ENCODE data around the gene KIAA0232.
"Not testable (repeated sequence)": the region's sequence is repeated elsewhere in the genome, so short reads cannot be mapped to it uniquely, and the experiment has no call there.

The KIAA0232 gene

GRCh38 chr4:6909113-6909969, 126.8 kb downstream of the KIAA0232 start, which contains the start of gene TBC1D14:
TBC1D14 (plus strand) TSS chr4:6909826; CDS start chr4:6923390, 13,564 bp downstream.
- DNase-seq (ENCODE audit: low read depth) = peak; percentile 96
- Histone ChIP-seq H3K27me3 (replicated peaks; ENCODE audit: control insufficient read depth, insufficient read depth, low read length) (peaks cover 24% of the 10 kb centered on the region), H3K36me3 (ENCODE audit: control insufficient read depth, insufficient read depth, low read length, severe bottlenecking) (no peaks in the 10 kb centered on the region), H3K4me3 (ENCODE audit: low read length) (peak within 1 kb of the TSS; percentile 94), H3K9ac (ENCODE audit: low read length) (peak within 1 kb of the TSS; percentile 90), H3K9me3 (ENCODE audit: control insufficient read depth, low read length) (no peaks in the 10 kb centered on the region), H3K4me1 (ENCODE audit: control insufficient read depth, insufficient read depth, low read length) (peaks cover 15% of the 10 kb centered on the region)

GRCh38 chr4:6909970-6910339, 127.4 kb downstream of the KIAA0232 start:
- H3K36me3 ChIP-seq (ENCODE audit: control insufficient read depth, insufficient read depth, low read length, severe bottlenecking) = no peaks in the 10 kb centered on the region
- H3K4me3 ChIP-seq (ENCODE audit: low read length) = peak overlapping the region; percentile 94
- H3K9ac ChIP-seq (ENCODE audit: low read length) = peak overlapping the region; percentile 90
- peaks cover 24% of the 10 kb centered on the region for H3K27me3 ChIP-seq (replicated peaks; ENCODE audit: control insufficient read depth, insufficient read depth, low read length)
- H3K9me3 ChIP-seq (ENCODE audit: control insufficient read depth, low read length) = no peaks in the 10 kb centered on the region
- H3K4me1 ChIP-seq (ENCODE audit: control insufficient read depth, insufficient read depth, low read length) = peaks cover 15% of the 10 kb centered on the region
- peak; percentile 67 for DNase-seq (ENCODE audit: low read depth)

- DNase-seq (ENCODE audit: low read depth) = peak; percentile 10
- H3K27me3 ChIP-seq (replicated peaks; ENCODE audit: control insufficient read depth, insufficient read depth, low read length) = peaks cover 20% of the 10 kb centered on the region
- H3K9me3 ChIP-seq (ENCODE audit: control insufficient read depth, low read length) = no peaks in the 10 kb centered on the region
- peaks cover 15% of the 10 kb centered on the region for H3K4me1 ChIP-seq (ENCODE audit: control insufficient read depth, insufficient read depth, low read length)
- H3K36me3 ChIP-seq (ENCODE audit: control insufficient read depth, insufficient read depth, low read length, severe bottlenecking) = no peaks in the 10 kb centered on the region
- H3K9ac ChIP-seq (ENCODE audit: low read length) = peak overlapping the region; percentile 90
- H3K4me3 ChIP-seq (ENCODE audit: low read length) = peak overlapping the region; percentile 94
Observed at GRCh38 chr4:6910340-6910959, 127.9 kb downstream of the KIAA0232 start.

GRCh38 chr4:6910960-6911874, 128.7 kb downstream of the KIAA0232 start:
- Histone ChIP-seq H3K27me3 (replicated peaks; ENCODE audit: control insufficient read depth, insufficient read depth, low read length) (peaks cover 13% of the 10 kb centered on the region), H3K9me3 (ENCODE audit: control insufficient read depth, low read length) (no peaks in the 10 kb centered on the region), H3K9ac (ENCODE audit: low read length) (no peak overlapping the region), H3K4me1 (ENCODE audit: control insufficient read depth, insufficient read depth, low read length) (peaks cover 15% of the 10 kb centered on the region), H3K36me3 (ENCODE audit: control insufficient read depth, insufficient read depth, low read length, severe bottlenecking) (no peaks in the 10 kb centered on the region), H3K4me3 (ENCODE audit: low read length) (peak overlapping the region; percentile 94)
- DNase-seq (ENCODE audit: low read depth) = no peak

- peaks cover 15% of the 10 kb centered on the region for H3K4me1 ChIP-seq (ENCODE audit: control insufficient read depth, insufficient read depth, low read length)
- H3K36me3 ChIP-seq (ENCODE audit: control insufficient read depth, insufficient read depth, low read length, severe bottlenecking); H3K9me3 ChIP-seq (ENCODE audit: control insufficient read depth, low read length); DNase-seq (ENCODE audit: low read depth); H3K4me3 ChIP-seq (ENCODE audit: low read length); H3K27me3 ChIP-seq (replicated peaks; ENCODE audit: control insufficient read depth, insufficient read depth, low read length); H3K9ac ChIP-seq (ENCODE audit: low read length): not testable (repeated sequence)
Observed at GRCh38 chr4:6911917-6912316, 129.4 kb downstream of the KIAA0232 start.

GRCh38 chr4:6912441-6912840, 129.9 kb downstream of the KIAA0232 start:
- H3K36me3 ChIP-seq (ENCODE audit: control insufficient read depth, insufficient read depth, low read length, severe bottlenecking) = no peaks in the 10 kb centered on the region
- H3K9me3 ChIP-seq (ENCODE audit: control insufficient read depth, low read length) = no peaks in the 10 kb centered on the region
- no peak overlapping the region for H3K4me3 ChIP-seq (ENCODE audit: low read length)
- no peak overlapping the region for H3K9ac ChIP-seq (ENCODE audit: low read length)
- H3K4me1 ChIP-seq (ENCODE audit: control insufficient read depth, insufficient read depth, low read length) = peaks cover 15% of the 10 kb centered on the region
- DNase-seq (ENCODE audit: low read depth) = no peak
- H3K27me3 ChIP-seq (replicated peaks; ENCODE audit: control insufficient read depth, insufficient read depth, low read length) = peaks cover 3% of the 10 kb centered on the region

- no peak for DNase-seq (ENCODE audit: low read depth)
- Histone ChIP-seq H3K36me3 (ENCODE audit: control insufficient read depth, insufficient read depth, low read length, severe bottlenecking) (no peaks in the 10 kb centered on the region), H3K27me3 (replicated peaks; ENCODE audit: control insufficient read depth, insufficient read depth, low read length) (no peaks in the 10 kb centered on the region), H3K4me3 (ENCODE audit: low read length) (no peak overlapping the region), H3K9ac (ENCODE audit: low read length) (no peak overlapping the region), H3K9me3 (ENCODE audit: control insufficient read depth, low read length) (no peaks in the 10 kb centered on the region), H3K4me1 (ENCODE audit: control insufficient read depth, insufficient read depth, low read length) (peaks cover 12% of the 10 kb centered on the region)
Observed at GRCh38 chr4:6913350-6913905, 130.9 kb downstream of the KIAA0232 start.

GRCh38 chr4:6914448-6914847, 131.9 kb downstream of the KIAA0232 start:
- Histone ChIP-seq H3K9me3 (ENCODE audit: control insufficient read depth, low read length) (no peaks in the 10 kb centered on the region), H3K4me1 (ENCODE audit: control insufficient read depth, insufficient read depth, low read length) (peaks cover 6% of the 10 kb centered on the region), H3K9ac (ENCODE audit: low read length) (no peak overlapping the region), H3K4me3 (ENCODE audit: low read length) (no peak overlapping the region), H3K27me3 (replicated peaks; ENCODE audit: control insufficient read depth, insufficient read depth, low read length) (no peaks in the 10 kb centered on the region), H3K36me3 (ENCODE audit: control insufficient read depth, insufficient read depth, low read length, severe bottlenecking) (no peaks in the 10 kb centered on the region)
- DNase-seq (ENCODE audit: low read depth) = no peak

- no peak for DNase-seq (ENCODE audit: low read depth)
- H3K36me3 ChIP-seq (ENCODE audit: control insufficient read depth, insufficient read depth, low read length, severe bottlenecking) = no peaks in the 10 kb centered on the region
- H3K27me3 ChIP-seq (replicated peaks; ENCODE audit: control insufficient read depth, insufficient read depth, low read length) = no peaks in the 10 kb centered on the region
- peaks cover 6% of the 10 kb centered on the region for H3K4me1 ChIP-seq (ENCODE audit: control insufficient read depth, insufficient read depth, low read length)
- no peak overlapping the region for H3K9ac ChIP-seq (ENCODE audit: low read length)
- no peak overlapping the region for H3K4me3 ChIP-seq (ENCODE audit: low read length)
- no peaks in the 10 kb centered on the region for H3K9me3 ChIP-seq (ENCODE audit: control insufficient read depth, low read length)
Observed at GRCh38 chr4:6915041-6916005, 132.8 kb downstream of the KIAA0232 start.

GRCh38 chr4:6916069-6916586, 133.6 kb downstream of the KIAA0232 start:
- no peak overlapping the region for H3K4me3 ChIP-seq (ENCODE audit: low read length)
- no peaks in the 10 kb centered on the region for H3K9me3 ChIP-seq (ENCODE audit: control insufficient read depth, low read length)
- no peak for DNase-seq (ENCODE audit: low read depth)
- H3K4me1 ChIP-seq (ENCODE audit: control insufficient read depth, insufficient read depth, low read length) = no peaks in the 10 kb centered on the region
- no peaks in the 10 kb centered on the region for H3K36me3 ChIP-seq (ENCODE audit: control insufficient read depth, insufficient read depth, low read length, severe bottlenecking)
- no peak overlapping the region for H3K9ac ChIP-seq (ENCODE audit: low read length)
- no peaks in the 10 kb centered on the region for H3K27me3 ChIP-seq (replicated peaks; ENCODE audit: control insufficient read depth, insufficient read depth, low read length)

Data from adipocyte (in vitro differentiated cells).